K562 treated with DMSO at 1 percent for 24 hours (cell line): ENCODE results near the gene LYRM7. TPM values are rescaled to one million over a fixed set of nuclear protein-coding genes. Genes with fewer than 3 reads are reported as not detected.

Experiments used
- total RNA-seq: library from RNA; unstranded; fragments of 300-600 nt; gene quantifications from 2 replicates; pipeline ENCODE4 v1.2.3, GENCODE V29; 2022; ENCODE audit warnings: low read depth; ENCODE audit not compliant: insufficient read depth

The LYRM7 gene
- 6.7 and 13.7 TPM in 2 replicates for total RNA-seq

DNA sequence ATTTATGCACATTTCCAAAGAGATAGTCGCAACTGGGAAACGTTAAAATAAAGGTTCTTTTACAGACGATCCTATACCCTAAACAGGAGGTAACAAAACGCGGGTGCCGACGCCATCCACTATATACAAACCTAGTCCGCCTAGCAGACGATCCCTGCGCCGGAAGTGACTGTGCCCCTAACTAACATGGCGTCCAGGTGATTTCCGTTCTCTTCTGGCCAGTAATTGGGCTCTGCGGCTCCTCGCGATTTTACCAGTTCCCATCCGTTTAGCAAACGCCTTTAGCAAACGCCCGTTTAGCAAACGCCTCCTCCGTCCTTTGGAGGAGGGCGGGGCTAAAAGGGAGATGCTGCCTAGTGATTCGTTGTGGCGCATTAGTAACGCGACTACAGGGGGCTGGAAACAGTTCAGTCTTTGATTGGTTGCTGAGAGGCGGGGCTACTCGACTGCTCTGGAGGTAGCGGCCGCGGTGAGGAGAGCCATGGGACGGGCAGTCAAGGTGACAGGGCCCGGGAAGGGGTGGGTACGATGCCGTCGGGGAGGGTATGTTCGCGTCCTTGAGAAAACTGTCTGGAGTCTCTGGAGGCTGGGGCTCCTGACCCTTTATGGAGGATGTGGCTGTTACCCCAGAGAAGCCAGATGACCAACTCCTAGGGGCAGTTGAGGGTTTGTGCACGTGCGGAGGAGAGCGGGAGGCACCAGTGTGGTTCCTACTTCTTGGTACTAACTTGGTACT is at the start of gene LYRM7:
LYRM7 (plus strand) TSS at position 405 of the 736 bp plus-strand sequence; CDS start at position 482, 77 bp downstream.

DNA sequence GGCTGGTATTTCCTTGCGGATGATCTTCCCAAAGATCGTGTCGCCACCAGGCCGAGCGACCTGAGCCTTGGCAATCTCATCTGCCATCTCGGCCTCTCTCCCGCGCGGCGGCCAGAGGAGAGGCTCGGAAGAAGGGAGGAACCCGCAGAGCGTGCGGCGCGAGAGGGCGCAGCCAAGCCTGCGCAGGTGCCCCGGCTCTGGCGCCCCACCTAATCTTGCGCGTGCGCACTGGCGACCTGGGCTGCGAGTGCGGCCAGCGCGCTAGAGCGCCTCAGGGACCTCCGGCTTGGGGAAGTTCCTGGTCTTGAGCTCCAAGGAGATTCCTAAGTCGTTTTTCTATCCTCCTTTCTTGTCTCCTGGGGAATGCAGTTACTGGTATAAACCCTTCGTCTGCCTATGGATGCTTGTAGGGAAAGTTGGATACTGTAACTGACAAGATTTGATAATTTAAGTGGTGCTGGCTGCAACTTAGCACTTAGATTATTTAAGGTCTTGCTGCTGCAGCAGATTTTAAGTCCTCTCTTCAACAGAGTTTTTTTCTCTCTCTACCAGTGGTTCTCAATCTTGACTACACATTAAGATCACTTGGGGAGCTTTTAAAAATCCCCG is 5.5 kb upstream of the LYRM7 start, which contains the start of gene HINT1:
HINT1 (minus strand) TSS at position 138 of the 609 bp plus-strand sequence; CDS start at position 87, 51 bp downstream.

Other genes starting within 250 kb of the LYRM7 start
- gene HINT1, start 5.7 kb upstream of the LYRM7 start, total RNA-seq, result 304 and 329 TPM in 2 replicates
- 18.6 and 21.5 TPM in 2 replicates for gene CDC42SE2, start 93.1 kb downstream of the LYRM7 start, total RNA-seq